Hematopoietic multipotent progenitor cell treated with erythropoietin and hydrocortisone succinate and interleukin-3 and kit ligand, for 4 days (in vitro differentiated cells): ENCODE results near the gene EIF5A2.
A peak's percentile ranks its signal among the peaks of the same experiment; 100 is the strongest.
"Not testable (repeated sequence)": the region's sequence is repeated elsewhere in the genome, so short reads cannot be mapped to it uniquely, and the experiment has no call there.

Experiments
- DNase-seq: peaks from one replicate; pipeline ENCODE4 v3.0.0-alpha.2; 2015

Gene EIF5A2

GRCh38 chr3:170896333-170896732 is 12.1 kb downstream of the EIF5A2 start:
- not testable (repeated sequence) for DNase-seq

GRCh38 chr3:170893895-170894294 is 14.5 kb downstream of the EIF5A2 start:
- DNase-seq, result no peak

- no peak for DNase-seq
These were observed 18.8 kb downstream of the EIF5A2 start for GRCh38 chr3:170889630-170890029.

GRCh38 chr3:170889132-170889531 is 19.3 kb downstream of the EIF5A2 start:
- DNase-seq, result no peak

- DNase-seq, result not testable (repeated sequence)
These were observed 24.1 kb downstream of the EIF5A2 start for GRCh38 chr3:170884109-170884930.

- DNase-seq, result not testable (repeated sequence)
These were observed 29.7 kb downstream of the EIF5A2 start for GRCh38 chr3:170878688-170879087.

- not testable (repeated sequence) for DNase-seq
These were observed 31.1 kb downstream of the EIF5A2 start for GRCh38 chr3:170877311-170877710.

- no peak for DNase-seq
These were observed 31.9 kb downstream of the EIF5A2 start for GRCh38 chr3:170876537-170876936.

GRCh38 chr3:170869645-170870593 is 38.5 kb downstream of the EIF5A2 start, which contains the start of gene RPL22L1:
RPL22L1 (minus strand) TSS chr3:170870195; CDS start chr3:170870167, 28 bp downstream.
- peak; percentile 99 for DNase-seq

GRCh38 chr3:170869239-170869590 is 39.2 kb downstream of the EIF5A2 start:
- peak; percentile 44 for DNase-seq

- DNase-seq, result peak; percentile 29
These were observed 39.7 kb downstream of the EIF5A2 start for GRCh38 chr3:170868577-170869238.

- DNase-seq, result peak; percentile 77
These were observed 41.1 kb downstream of the EIF5A2 start for GRCh38 chr3:170867143-170867937.

- DNase-seq, result no peak
These were observed 41.9 kb downstream of the EIF5A2 start for GRCh38 chr3:170866499-170866898.

- peak; percentile 44 for DNase-seq
These were observed 43.0 kb downstream of the EIF5A2 start for GRCh38 chr3:170865209-170866094.

GRCh38 chr3:170864525-170865208 is 43.8 kb downstream of the EIF5A2 start:
- peak; percentile 30 for DNase-seq

- no peak for DNase-seq
These were observed 44.6 kb downstream of the EIF5A2 start for GRCh38 chr3:170863816-170864215.

GRCh38 chr3:170862618-170863374 is 45.6 kb downstream of the EIF5A2 start:
- no peak for DNase-seq

- no peak for DNase-seq
These were observed 49.8 kb downstream of the EIF5A2 start for GRCh38 chr3:170858599-170858998.

- DNase-seq, result no peak
These were observed 56.1 kb downstream of the EIF5A2 start for GRCh38 chr3:170852324-170852723.
